ENCODE measurements around the gene ZCCHC10.

- TF ChIP-seq, protein P1, sequence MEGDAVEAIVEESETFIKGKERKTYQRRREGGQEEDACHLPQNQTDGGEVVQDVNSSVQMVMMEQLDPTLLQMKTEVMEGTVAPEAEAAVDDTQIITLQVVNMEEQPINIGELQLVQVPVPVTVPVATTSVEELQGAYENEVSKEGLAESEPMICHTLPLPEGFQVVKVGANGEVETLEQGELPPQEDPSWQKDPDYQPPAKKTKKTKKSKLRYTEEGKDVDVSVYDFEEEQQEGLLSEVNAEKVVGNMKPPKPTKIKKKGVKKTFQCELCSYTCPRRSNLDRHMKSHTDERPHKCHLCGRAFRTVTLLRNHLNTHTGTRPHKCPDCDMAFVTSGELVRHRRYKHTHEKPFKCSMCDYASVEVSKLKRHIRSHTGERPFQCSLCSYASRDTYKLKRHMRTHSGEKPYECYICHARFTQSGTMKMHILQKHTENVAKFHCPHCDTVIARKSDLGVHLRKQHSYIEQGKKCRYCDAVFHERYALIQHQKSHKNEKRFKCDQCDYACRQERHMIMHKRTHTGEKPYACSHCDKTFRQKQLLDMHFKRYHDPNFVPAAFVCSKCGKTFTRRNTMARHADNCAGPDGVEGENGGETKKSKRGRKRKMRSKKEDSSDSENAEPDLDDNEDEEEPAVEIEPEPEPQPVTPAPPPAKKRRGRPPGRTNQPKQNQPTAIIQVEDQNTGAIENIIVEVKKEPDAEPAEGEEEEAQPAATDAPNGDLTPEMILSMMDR (IDR thresholded peaks at IDR 0.05; ENCODE audit: low read length): no peak
- no peak for TF ChIP-seq EZH2 (IDR thresholded peaks at IDR 0.05; ENCODE audit: borderline replicate concordance, low read length)
Observed at GRCh38 chr5:132979367-132979940, 46.9 kb downstream of the ZCCHC10 start.

Measured in OCI-LY1 (cell line).